GM19193 (cell line): ENCODE measurements around the gene GPSM1.
A peak's percentile ranks its signal among the peaks of the same experiment; 100 is the strongest.

Experiments
- POLR2A ChIP-seq: IDR thresholded peaks from 4 replicates; pipeline ENCODE4 v1.6.1; 2011; ENCODE audit not compliant: insufficient read depth, insufficient read length; ENCODE audit errors: extremely low read depth

Gene GPSM1

DNA sequence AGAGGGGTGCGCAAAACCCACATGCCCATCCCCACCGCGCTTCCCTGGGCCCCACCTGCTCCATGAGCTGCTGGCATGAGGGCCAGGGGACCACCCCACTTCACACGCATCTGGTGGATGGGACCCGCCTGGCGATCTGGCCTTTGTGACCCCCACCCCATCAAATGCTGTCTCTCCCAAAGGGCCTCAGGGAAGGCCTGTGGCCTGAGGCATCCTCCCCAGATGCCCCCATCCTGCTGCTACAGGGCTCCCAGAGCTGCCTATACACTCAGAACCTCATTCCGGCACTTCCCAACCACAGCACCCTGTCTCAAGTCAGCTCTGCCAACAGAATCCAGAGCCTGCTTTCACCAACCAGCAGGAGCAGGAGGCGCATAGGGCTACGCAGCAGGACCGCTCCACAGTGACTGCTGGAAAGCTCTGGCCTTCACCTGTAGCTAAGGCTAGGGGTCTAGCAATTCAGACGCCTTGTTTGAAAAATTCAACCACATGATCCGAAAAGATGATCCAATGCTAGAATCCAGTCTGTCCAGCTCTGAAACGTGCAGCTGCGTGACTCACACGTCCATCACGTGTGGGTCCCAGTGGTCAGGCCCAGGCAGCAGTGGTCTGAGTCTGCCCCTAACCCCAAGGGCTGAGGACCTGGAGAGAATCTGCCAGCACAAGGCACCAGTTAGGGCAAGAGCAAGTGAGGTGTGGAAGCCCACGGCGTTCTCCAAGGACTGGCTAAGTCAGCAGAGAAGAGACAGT is 74.0 kb downstream of the GPSM1 start:
- peak; percentile 7 for TF ChIP-seq POLR2A

DNA sequence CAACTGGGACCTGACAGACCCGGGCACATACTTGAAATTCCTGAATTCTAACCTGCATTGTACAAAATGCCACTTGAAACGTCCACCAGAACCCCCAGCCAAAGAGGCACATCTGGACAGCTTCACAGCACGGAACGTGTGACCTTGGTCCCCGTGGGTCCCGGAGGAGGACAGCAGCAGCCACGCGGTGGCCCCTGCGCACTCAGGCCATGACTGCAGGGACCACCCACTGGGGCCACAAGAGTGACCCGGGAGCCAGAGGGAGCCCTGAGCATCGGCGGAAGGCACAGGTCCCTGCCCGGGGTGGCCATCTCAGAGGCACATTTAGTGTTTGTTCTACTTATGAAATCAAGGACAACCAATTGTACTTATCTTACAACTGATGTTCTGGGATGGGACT is 74.7 kb downstream of the GPSM1 start:
- no peak for TF ChIP-seq POLR2A

DNA sequence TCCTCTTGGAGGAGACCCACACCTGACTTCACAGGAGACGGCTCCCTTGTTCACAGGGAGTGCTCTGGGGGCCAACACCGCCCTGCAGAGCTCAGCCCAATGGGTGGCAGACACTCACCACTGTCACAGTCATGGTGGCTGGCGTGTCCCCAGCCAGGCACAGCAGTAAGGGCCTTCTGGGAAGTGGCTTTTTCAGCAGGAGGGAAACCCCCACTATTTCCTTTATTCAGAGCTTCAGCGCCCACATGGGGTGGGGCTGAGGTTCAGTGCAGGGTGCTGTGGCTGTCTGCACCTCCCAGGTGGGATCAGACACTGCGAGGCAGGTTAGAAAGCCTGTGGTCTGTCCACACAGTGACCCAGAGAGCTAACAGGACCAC is 76.2 kb downstream of the GPSM1 start:
- TF ChIP-seq POLR2A, result peak; percentile 16

DNA sequence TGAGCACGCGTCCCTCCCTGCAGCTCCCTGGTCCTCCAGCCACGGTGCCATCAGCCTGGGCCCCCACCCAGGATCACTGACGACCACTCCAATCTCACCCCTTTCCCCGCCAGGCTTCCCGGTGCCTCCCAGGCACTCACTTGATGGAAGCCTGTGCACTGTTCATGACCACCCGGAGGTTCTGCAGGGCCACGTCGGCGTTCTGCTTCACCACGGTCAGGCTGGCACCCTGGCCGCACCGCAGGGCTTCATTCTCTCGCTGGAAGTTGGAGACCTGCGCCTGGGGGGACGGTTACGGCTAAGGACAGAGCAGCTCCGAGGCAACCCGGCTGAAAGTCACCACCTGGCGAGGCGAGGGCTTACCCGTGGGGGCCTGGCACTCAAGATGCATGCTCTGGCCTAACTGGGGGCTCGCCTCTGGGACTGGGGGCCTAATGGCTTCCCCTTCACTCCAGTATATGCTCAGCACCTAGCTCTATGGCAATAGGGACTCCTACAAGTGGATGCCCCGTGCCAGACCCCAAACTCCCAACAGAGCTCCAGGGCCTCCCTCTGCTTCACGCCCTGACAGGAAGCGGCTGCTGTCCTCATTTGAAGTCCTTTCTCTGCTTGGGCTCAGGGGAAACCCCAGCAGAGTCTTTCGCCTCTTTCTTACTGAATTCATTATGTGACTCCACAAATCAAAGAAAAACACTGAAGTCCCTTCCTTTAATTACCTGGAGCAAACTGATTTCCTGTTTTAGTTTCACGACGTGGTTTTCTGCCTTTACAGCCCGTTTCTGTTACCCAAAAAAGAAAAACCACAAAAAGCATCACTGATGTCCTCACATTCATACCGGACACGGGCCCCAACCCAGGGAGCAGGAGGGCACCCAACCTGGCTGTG is 76.8 kb downstream of the GPSM1 start:
- no peak for TF ChIP-seq POLR2A

DNA sequence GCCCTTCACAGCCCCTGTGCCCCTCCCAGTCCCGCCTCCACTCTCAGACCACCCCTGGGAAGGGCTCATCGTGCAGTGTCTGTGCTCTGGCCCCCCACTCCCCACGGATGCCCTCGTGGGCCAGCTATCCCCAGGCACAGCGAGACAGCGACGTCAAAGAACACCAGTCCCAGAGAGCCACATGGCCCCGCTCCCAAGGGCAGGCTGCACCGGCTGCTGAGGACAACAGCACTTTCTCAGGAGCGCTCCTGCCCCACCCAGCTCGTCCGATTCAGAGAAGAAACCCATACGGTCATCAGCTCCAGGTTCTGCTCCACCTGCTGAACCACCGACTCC is 77.4 kb downstream of the GPSM1 start:
- TF ChIP-seq POLR2A, result no peak

DNA sequence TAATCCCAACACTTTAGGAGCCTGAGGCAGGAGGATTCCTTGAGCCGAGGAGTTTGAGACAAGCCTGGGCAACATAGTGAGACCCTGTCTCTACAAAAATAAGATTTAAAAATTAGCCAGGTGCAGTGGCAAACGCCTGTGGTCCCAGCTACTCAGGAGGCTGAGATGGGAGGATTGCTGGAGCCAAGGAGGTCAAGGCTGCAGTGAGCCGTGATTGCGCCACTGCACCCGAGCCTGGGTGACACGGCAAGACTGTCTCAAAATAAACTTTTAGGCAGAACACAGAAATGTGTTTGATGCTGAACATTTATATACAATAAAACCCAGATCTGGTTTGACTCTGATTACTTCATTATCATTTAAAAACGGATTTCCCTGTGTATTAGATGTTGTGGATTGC is 78.1 kb downstream of the GPSM1 start:
- TF ChIP-seq POLR2A, result no peak

DNA sequence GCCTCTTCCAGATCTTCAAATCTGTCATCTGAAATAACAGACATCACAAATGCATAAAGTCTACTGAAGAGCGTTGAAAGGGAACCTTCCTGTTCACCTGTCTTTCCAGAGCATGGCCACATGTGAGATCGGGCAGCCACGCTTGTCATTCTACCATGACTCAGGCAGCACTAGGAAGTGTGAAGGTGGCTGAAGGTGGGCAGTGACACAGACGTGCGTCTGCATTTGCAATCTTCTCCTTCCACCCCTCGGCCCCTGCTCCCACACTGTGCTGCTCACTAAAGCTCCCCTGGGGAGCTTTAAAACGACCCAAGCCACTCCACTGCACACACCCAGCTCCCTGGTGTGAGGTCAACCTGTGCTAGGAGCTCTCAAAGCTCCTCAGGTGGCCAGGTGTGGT is 80.6 kb downstream of the GPSM1 start:
- TF ChIP-seq POLR2A, result no peak
